ENCODE data around the gene LIX1.

LIX1 gene

GRCh38 chr5:97164846-97165245 is 22.4 kb upstream of the LIX1 start:
- Mint-ChIP-seq H3K36me3 (ENCODE audit: low read depth) (peaks cover 42% of the 10 kb centered on the region), H3K4me3 (no peak overlapping the region), H3K27me3 (ENCODE audit: low read depth, poor library complexity) (no peaks in the 10 kb centered on the region), H3K27ac (no peak overlapping the region), H3K4me1 (peaks cover 5% of the 10 kb centered on the region), H3K9me3 (no peaks in the 10 kb centered on the region)
- DNase-seq, result no peak
- TF ChIP-seq CTCF (IDR thresholded peaks at IDR 0.05), result no peak

GRCh38 chr5:97163790-97164285 is 21.4 kb upstream of the LIX1 start:
- Mint-ChIP-seq H3K4me3 (no peak overlapping the region), H3K27me3 (ENCODE audit: low read depth, poor library complexity) (no peaks in the 10 kb centered on the region)
- DNase-seq, result no peak

GRCh38 chr5:97163360-97163764 is 21.0 kb upstream of the LIX1 start:
- Mint-ChIP-seq H3K9me3 (peaks cover 9% of the 10 kb centered on the region), H3K4me3 (no peak overlapping the region), H3K27me3 (ENCODE audit: low read depth, poor library complexity) (no peaks in the 10 kb centered on the region), H3K27ac (no peak overlapping the region), H3K4me1 (peaks cover 5% of the 10 kb centered on the region), H3K36me3 (ENCODE audit: low read depth) (peaks cover 50% of the 10 kb centered on the region)
- peak; percentile 61 for TF ChIP-seq CTCF (IDR thresholded peaks at IDR 0.05)
- DNase-seq, result no peak

More at GRCh38 chr5:97163790-97164285, 21.4 kb upstream of the LIX1 start:
- Mint-ChIP-seq H3K4me1 (peaks cover 5% of the 10 kb centered on the region), H3K9me3 (peaks cover 4% of the 10 kb centered on the region), H3K36me3 (ENCODE audit: low read depth) (peaks cover 50% of the 10 kb centered on the region), H3K27ac (no peak overlapping the region)
- TF ChIP-seq CTCF (IDR thresholded peaks at IDR 0.05), result no peak

- Mint-ChIP-seq H3K27me3 (ENCODE audit: low read depth, poor library complexity) (no peaks in the 10 kb centered on the region), H3K9me3 (peaks cover 22% of the 10 kb centered on the region), H3K4me1 (no peaks in the 10 kb centered on the region), H3K27ac (no peak overlapping the region), H3K4me3 (no peak overlapping the region), H3K36me3 (ENCODE audit: low read depth) (peaks cover 56% of the 10 kb centered on the region)
- peak; percentile 74 for DNase-seq
- peak; percentile 93 for TF ChIP-seq CTCF (IDR thresholded peaks at IDR 0.05)
These were observed 19.6 kb upstream of the LIX1 start for GRCh38 chr5:97162045-97162444.

GRCh38 chr5:97157689-97158088 is 15.3 kb upstream of the LIX1 start:
- Mint-ChIP-seq H3K4me1 (no peaks in the 10 kb centered on the region), H3K27me3 (ENCODE audit: low read depth, poor library complexity) (no peaks in the 10 kb centered on the region), H3K9me3 (peaks cover 60% of the 10 kb centered on the region), H3K4me3 (no peak overlapping the region), H3K36me3 (ENCODE audit: low read depth) (peaks cover 47% of the 10 kb centered on the region), H3K27ac (no peak overlapping the region)
- no peak for DNase-seq
- no peak for TF ChIP-seq CTCF (IDR thresholded peaks at IDR 0.05)

GRCh38 chr5:97151370-97151769 is 9.0 kb upstream of the LIX1 start:
- H3K27ac Mint-ChIP-seq, result no peak overlapping the region
- no peak for DNase-seq

More at GRCh38 chr5:97151370-97151769, 9.0 kb upstream of the LIX1 start:
- H3K27me3 Mint-ChIP-seq (ENCODE audit: low read depth, poor library complexity), result peaks cover 4% of the 10 kb centered on the region
- peaks cover 32% of the 10 kb centered on the region for H3K9me3 Mint-ChIP-seq
- H3K4me1 Mint-ChIP-seq, result peaks cover 12% of the 10 kb centered on the region
- H3K36me3 Mint-ChIP-seq (ENCODE audit: low read depth), result peaks cover 2% of the 10 kb centered on the region
- no peak for TF ChIP-seq CTCF (IDR thresholded peaks at IDR 0.05)
- no peak overlapping the region for H3K4me3 Mint-ChIP-seq

Data from nephron progenitor cell (in vitro differentiated cells).